GM21786 (cell line): Measurements from ENCODE around the gene SURF1.
"Not testable (repeated sequence)": the region's sequence is repeated elsewhere in the genome, so short reads cannot be mapped to it uniquely, and the experiment has no call there.

ENCODE experiments used
- ATAC-seq: cut with Tn5 transposase; IDR thresholded peaks from one replicate; pipeline ENCODE4 v1.9.1; 2021; ENCODE audit not compliant: unreplicated experiment

Gene SURF1

GRCh38 chr9:133346021-133346785 is 10.1 kb downstream of the SURF1 start:
- ATAC-seq: no peak

DNA sequence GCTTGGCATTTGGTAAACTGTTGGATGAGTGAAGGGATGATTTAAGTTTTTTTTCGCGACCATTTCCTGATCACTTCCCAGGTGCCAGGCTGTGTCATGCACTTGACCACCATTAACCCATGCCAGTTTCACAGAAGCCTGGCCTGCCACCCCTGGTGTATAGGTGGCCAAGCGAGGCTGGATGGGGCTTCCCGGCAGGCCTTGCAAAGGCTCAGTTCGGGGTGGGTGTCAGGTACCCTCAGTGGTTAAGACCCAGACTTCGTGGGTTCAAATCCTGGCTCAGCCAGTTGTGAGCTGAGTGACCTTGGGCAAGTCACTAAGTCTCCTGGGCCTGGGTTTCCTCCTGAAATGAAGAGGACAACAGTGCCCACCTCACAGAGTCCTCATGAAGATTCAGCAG is 10.7 kb downstream of the SURF1 start:
- no peak for ATAC-seq

- no peak for ATAC-seq
These were observed 11.3 kb downstream of the SURF1 start for GRCh38 chr9:133344979-133345378.

GRCh38 chr9:133344071-133344470 is 12.2 kb downstream of the SURF1 start:
- no peak for ATAC-seq

DNA sequence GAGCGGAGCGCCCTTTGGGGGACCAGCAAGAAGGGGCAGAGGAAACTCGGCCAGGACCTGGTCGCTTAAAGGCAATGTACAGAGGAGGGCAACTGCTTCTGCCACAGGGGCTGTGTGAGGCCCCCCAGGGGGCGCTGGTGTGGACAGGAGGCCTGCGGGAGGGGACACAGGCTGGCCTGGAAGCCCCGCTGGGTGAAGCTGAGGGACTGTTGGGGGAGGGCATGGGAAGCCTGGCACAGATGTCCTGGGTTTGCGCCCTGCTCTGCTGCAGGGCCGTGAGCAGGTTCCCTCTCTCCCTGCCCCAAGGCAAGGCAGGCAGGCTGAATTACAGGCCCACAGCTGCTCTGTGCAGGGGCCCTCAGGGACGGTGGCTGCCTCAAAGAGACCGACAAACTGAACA is 13.7 kb downstream of the SURF1 start:
- ATAC-seq: no peak

- ATAC-seq: no peak
These were observed 14.2 kb downstream of the SURF1 start for GRCh38 chr9:133342069-133342406.

- no peak for ATAC-seq
These were observed 14.8 kb downstream of the SURF1 start for GRCh38 chr9:133341369-133342068.

DNA sequence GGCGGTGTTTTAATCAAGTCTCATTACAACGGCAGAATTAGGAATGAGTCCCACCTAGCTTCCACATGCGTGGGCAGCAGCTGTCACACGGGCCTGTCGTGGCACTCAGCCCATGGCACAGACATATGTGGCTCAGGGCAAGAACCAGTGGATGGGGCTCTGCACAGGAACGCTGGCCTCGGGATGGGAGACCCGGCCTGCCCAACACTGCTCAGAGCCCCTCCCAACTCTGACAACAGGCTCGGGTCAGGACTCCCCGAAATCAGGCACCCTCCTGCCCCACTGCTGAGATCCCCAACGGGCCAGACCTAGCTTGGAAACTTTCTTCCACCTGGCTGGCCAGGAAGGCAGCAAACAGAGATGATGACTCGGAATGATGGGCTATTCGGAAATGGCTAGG is 15.4 kb downstream of the SURF1 start:
- no peak for ATAC-seq

DNA sequence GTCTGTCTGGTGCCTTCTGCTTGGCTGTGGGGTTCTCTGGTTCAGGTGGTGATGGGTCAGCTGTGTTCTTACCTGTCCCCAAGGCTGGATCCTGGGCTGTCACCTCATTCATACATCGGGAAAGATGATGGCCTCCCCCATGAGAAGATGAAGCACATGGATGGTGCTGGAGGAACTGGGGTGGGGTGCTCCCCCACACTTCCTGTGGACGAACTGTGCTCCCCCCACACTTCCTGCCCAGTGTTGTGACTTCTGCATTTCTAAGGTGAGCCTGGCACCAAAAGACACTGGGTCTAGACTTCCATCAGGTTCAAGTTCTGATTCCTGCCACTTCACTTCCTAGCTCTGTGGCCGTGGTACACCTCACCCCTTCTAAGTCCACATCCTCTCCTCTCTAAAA is 16.0 kb downstream of the SURF1 start:
- no peak for ATAC-seq

- ATAC-seq: no peak
These were observed 16.6 kb downstream of the SURF1 start for GRCh38 chr9:133339641-133340040.

DNA sequence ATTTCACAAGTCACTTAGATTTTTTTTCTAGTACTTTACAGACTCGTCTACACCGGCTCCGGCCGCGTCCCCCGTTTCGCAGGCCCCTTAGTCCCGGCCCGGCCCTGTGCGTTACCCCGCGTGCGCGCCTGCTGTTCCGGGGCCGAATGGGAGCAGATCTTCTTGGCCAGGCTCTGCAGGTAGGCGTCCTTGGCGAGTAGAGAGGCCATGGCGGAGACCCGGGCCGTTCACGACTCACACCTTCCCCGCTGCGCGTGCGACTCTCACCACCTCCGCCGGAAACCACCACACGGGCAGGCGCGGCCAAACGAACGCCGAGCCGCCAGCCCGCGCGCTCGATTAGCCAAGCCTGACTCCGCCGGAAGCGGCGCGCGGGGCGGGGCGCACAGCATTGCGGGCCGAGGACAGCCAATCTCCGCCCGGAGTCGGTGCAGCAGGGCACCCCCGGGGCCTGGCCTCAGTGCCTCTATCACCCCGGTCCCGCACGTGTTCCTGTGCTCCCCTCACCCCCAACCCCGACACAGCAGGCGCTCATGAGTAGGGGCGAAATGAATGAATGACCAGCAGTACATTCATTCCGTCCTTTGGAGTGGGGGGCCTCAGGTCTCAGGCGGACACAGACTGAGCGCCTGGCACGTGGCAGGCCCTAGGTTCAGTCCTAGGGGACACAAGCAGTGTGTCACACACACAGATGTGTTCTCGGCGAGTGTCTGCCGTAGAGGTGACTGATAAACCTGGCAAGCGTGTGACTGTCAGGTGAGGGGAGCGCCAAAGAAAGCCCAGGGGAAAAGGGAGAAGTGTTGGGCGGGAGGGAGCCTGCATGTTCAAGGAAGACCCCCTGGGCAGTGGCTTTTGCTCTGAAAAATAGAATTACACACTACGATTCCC is 20.1 kb downstream of the SURF1 start, which contains the start of gene SURF6:
SURF6 (minus strand) TSS at position 265 of the 888 bp plus-strand sequence; CDS start at position 209, 56 bp downstream.
- ATAC-seq: peak; percentile 82

DNA sequence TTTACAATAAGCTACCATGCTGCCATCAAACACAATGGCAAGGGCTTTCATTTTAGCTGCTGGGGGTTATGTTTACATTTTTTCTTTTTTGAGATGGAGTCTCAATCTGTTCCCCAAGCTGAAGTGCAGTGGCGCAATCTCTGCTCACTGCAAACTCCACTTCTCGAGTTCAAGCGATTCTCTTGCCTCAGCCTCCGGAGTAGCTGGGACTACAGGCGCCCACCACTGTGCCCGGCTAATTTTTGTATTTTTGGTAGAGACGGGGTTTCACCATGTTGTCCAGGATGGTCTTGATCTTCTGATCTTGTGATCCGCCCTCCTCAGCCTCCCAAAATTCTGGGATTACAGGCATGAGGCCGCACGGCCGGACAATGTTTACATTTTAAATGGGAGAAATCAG is 21.4 kb downstream of the SURF1 start:
- not testable (repeated sequence) for ATAC-seq

DNA sequence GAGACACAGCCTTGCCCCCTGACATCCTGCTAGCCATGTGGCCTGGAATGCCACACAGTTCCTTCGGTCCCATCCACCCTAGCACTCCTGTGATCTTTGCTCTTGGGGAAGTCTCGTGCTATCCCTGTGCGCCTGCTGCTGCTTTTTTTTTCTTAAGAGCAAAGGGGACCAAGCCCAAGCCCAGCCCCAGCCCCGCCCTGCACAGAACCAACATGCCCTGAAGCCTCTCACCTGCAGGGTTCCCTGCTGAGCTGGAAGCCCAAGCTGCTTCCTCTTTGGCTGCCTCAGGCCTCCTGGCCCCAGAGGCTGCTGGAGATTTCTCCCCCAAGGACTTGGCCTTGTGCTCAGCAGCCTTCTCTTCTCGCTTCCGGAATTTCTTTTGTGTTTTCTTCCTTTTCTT is 22.1 kb downstream of the SURF1 start:
- ATAC-seq: no peak

- ATAC-seq: no peak
These were observed 22.7 kb downstream of the SURF1 start for GRCh38 chr9:133333566-133333965.

GRCh38 chr9:133333011-133333410 is 23.3 kb downstream of the SURF1 start:
- ATAC-seq: no peak

GRCh38 chr9:133332381-133332730 is 23.9 kb downstream of the SURF1 start:
- no peak for ATAC-seq

- no peak for ATAC-seq
These were observed 24.5 kb downstream of the SURF1 start for GRCh38 chr9:133331641-133332380.

DNA sequence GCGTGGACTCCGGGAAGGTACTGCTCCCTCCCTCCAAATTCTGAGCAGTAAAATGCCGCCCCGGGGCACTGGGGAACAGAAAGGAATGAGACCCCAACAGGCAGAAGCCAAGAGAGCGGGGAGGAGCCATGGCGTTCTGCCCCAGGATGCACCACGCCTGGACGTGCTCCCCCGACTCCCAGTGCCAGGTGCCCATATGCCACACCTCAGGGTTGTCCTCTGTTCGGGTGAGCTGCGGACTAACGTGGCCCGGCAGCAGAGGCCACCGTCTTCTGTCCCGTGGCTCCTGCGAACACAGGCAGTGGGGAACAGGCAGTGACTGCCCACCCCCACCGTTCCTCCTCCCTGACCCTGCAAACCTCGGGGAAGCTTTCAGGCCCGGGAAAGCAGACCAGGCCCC is 25.1 kb downstream of the SURF1 start:
- ATAC-seq: no peak

DNA sequence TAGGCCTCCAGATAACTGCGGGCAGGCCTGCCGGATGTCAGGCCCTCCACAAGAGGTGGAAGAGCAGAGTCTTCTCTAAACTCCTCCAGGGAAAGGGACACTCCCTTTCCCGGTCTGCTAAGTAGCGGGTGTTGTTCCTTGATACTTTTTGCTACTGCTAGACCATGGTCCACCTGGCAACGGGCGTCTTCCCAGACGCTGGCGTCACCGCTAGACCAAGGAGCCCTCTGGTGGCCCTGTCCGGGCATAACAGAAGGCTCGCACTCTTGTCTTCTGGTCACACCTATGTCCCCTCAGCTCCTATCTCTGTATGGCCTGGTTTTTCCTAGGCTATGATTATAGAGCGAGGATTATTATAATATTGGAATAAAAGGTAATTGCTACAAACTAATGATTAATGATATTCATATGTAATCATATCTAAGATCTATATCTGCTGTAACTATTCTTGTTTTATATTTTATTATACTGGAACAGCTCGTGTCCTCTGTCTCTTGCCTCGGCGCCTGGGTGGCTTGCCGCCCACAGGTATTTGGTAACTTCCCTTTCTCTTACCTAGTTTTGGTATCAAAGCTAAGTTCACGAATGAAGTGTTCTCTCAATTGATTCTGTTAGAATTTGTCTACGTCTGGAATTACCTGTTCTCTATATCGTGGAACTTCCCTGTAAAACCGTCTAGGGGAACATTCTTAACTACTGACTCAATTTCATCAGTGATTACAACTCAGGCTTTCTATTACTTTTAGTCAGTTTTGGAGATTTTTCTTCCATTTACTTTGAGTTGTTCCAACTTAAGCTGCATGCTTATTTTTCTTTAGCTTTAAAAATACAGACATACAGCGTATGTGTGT is 26.8 kb downstream of the SURF1 start:
- not testable (repeated sequence) for ATAC-seq

DNA sequence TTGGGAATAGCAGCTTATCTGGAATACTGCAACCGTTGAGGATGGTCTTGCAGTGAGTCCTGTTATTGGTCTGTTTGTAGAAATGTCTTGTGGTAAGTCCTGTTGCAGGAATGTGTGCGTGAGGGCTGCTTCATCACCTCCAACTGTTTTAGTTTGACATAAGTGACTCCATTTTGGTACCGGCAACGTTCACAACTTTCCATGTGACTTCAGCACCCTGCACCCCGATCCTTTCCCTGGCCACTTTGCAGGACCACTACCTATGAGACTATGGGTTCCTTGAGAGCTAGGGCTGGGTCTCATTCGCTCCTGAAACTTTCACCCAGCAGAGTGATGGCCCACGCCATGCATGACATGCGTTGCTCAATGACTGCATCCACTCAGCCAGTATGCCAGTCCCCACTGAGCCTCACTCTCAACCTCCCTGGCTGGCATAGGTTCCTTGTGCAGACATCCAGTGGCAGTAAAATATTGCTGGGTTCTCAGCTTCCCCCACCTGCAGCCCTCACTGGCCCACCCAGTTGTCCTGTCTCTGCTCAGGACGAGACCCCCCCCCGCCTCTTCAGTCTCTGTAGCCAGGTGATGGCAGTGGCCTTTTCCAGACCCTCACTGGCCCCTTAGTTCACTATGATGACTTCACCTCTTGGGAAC is 28.3 kb downstream of the SURF1 start:
- ATAC-seq: no peak
